T-helper 1 cell (primary cell): ENCODE results near the gene MYT1.
"Not testable (repeated sequence)": the region's sequence is repeated elsewhere in the genome, so short reads cannot be mapped to it uniquely, and the experiment has no call there.

Experiments used
- DNase-seq, 5 donors: peaks; one replicate each; pipeline ENCODE4 v3.0.0-alpha.2; 2012 to 2020
- total RNA-seq, 4 donors: gene quantifications; one replicate each; lab custom pipeline; 2026; lab: John Stamatoyannopoulos, UW

The MYT1 gene
- 0 to 1.1 (median 0) reads per million in 4 donors for total RNA-seq

GRCh38 chr20:64164123-64164836 is at the start of gene MYT1:
Gene MYT1 (plus strand): TSS chr20:64164452. CDS start chr20:64198862, 34,410 bp downstream.
- DNase-seq: no peak

GRCh38 chr20:64115171-64115911 is 48.9 kb upstream of the MYT1 start:
- no peak for DNase-seq

- DNase-seq: no peak
Observed at GRCh38 chr20:64116016-64116415, 48.2 kb upstream of the MYT1 start.

- no peak for DNase-seq
Observed at GRCh38 chr20:64116541-64117431, 47.5 kb upstream of the MYT1 start.

GRCh38 chr20:64117432-64117777 is 46.8 kb upstream of the MYT1 start:
- DNase-seq: not testable (repeated sequence)

- no peak for DNase-seq
Observed at GRCh38 chr20:64119301-64119680, 45.0 kb upstream of the MYT1 start.

- DNase-seq: no peak
Observed at GRCh38 chr20:64119681-64120341, 44.4 kb upstream of the MYT1 start.

GRCh38 chr20:64121586-64121985 is 42.7 kb upstream of the MYT1 start:
- DNase-seq: no peak

GRCh38 chr20:64122927-64123326 is 41.3 kb upstream of the MYT1 start:
- not testable (repeated sequence) for DNase-seq

- DNase-seq: not testable (repeated sequence)
Observed at GRCh38 chr20:64123517-64123916, 40.7 kb upstream of the MYT1 start.

GRCh38 chr20:64129146-64129782 is 35.0 kb upstream of the MYT1 start:
- DNase-seq: no peak

GRCh38 chr20:64130271-64130670 is 34.0 kb upstream of the MYT1 start:
- DNase-seq: no peak

GRCh38 chr20:64130876-64131275 is 33.4 kb upstream of the MYT1 start:
- no peak for DNase-seq

- no peak for DNase-seq
Observed at GRCh38 chr20:64131406-64131805, 32.8 kb upstream of the MYT1 start.

GRCh38 chr20:64133951-64134407 is 30.3 kb upstream of the MYT1 start:
- DNase-seq: no peak

- not testable (repeated sequence) for DNase-seq
Observed at GRCh38 chr20:64134744-64135143, 29.5 kb upstream of the MYT1 start.

GRCh38 chr20:64136004-64136710 is 28.1 kb upstream of the MYT1 start:
- no peak for DNase-seq

- no peak for DNase-seq
Observed at GRCh38 chr20:64137598-64138031, 26.6 kb upstream of the MYT1 start.

- no peak for DNase-seq
Observed at GRCh38 chr20:64138276-64138815, 25.9 kb upstream of the MYT1 start.

- no peak for DNase-seq
Observed at GRCh38 chr20:64139199-64140060, 24.8 kb upstream of the MYT1 start.
